ENCODE data around the gene ELOVL3.

DNA sequence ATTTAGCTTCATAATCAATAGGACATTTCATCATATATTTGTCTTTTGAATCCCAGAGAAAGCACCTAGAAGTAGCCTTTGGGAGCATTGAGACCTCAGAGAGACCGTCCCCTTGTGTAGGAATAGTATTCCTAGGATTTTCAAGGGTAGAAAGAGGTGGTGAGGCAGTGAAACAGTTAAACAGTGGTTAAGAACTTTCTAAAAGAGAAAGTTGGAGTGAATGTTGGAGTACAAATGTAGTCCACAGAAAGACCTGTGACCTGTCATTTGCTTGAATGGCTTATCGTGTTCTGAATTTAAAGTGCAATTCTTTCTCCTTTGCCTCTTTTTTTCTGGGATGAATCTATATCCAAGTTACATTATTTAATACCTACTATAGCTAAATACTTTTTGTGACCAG lies 49.2 kb downstream of the ELOVL3 start:
- TF ChIP-seq CTCF (IDR thresholded peaks at IDR 0.05) (no peak), POLR2A (IDR thresholded peaks at IDR 0.05) (no peak), EP300 (IDR thresholded peaks at IDR 0.05) (no peak)
